ENCODE results near the gene JARID2. TPM values are rescaled to one million over a fixed set of nuclear protein-coding genes. Genes with fewer than 3 reads are reported as not detected.

JARID2 gene
- total RNA-seq, 1 donor from 2014 or later = 17.9 TPM

DNA sequence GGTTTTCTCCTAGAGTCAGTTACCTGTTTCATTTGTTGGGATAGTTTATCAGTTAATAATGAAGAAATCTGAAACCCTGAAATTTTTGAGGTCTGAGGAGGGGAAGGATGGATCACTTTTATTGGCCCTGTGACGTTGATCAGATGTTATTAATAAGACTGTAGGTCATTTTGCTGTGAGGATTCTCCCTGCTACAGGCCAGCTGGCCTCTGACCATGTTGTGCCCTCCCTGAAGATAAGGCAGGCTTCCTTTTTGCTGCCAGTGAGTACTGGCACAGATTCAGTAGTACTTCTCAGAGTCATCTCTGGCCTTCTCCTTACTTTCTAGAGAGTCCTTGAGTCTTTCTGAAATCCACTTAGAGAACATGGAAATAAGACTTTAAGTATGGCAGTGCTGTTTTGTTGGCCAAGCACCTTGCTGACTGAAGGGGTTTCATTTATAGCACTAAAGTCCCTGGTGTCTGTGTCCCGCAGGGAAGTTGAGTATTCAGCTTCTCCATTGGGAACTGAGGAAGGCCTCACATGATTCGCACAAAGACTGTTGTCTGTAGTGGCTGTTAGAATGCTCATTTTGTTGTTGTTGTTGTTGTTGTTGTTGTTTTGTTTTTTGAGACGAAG lies 214.3 kb downstream of the JARID2 start:
- Histone ChIP-seq H3K9me3 (no peaks in the 10 kb centered on the region), H3K4me3 (no peak overlapping the region), H3K4me1 (peaks cover 33% of the 10 kb centered on the region), H3K36me3 (no peaks in the 10 kb centered on the region), H3K27ac (no peak overlapping the region), H3K27me3 (no peaks in the 10 kb centered on the region)
- intact Hi-C loops (cut with DNase I) = no loop called here
- TF ChIP-seq POLR2A (IDR thresholded peaks at IDR 0.05) (no peak), CTCF (IDR thresholded peaks at IDR 0.05) (no peak), POLR2AphosphoS5 (IDR thresholded peaks at IDR 0.05; ENCODE audit: insufficient read depth in 1 of 2, low read depth in 1 of 2) (no peak)
- peak in 1 of 2 donors; percentile 44 for DNase-seq (ENCODE audit: extremely low spot score in 2 of 2)

DNA sequence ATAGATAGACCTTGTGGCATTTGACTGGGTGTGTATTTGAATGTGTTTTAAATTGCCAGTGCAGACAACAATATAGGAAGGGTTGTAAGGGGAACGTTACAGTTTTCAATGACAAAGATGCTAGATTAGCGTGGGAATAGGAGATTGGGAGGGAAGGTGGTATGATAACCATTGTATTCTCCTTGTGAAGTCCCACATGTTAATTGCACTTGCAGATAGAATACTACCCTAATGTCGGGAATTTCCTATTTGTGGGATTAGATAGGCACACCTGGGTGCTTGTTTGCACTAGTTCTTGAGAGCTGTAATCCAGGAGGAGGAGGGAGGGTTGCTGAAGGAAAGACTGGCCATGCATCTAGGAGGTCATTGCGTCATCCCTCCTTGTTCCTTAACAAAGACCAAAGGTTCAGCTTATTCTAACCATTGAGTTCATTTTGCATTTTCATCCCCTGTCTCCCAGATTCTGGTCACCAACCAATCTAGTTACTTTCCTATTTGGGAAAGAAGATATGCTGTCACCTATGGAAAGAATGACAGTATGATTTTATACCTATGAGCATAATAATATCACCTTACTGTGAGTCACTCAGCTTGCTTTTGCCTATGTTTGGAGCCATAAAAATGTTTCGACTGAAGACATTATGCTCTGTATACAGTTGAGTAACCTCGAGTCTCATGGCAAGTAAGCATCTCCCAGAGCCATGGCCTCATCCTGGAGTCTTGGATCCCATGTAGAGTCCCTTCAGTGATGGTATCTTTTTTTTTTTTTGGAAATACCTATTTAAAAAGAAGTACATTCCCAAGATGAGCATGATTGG lies 215.5 kb downstream of the JARID2 start:
- no peaks in the 10 kb centered on the region for H3K36me3 ChIP-seq
- intact Hi-C loops (cut with DNase I) = no loop called here

DNA sequence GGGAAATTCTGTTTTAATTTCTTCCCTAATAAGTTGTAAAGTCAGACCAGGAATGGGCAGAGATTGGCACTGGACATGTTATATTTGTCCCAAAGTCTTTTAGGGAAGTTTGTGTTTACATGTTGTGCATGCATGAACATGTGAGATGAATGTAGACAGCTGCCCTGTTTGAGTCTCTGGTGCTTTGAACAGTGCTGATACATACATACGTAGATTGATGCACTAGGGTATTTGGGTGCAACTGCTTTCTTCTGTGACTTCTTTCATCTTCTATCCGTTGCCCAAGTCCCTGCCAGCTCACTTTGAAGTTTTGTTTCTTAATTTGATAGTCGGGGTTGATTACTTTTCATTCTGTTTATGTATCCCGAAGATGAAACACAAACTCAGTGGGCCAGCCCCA lies 216.4 kb downstream of the JARID2 start:
- no peaks in the 10 kb centered on the region for H3K9me3 ChIP-seq
- intact Hi-C loops (cut with DNase I) = no loop called here

More for the DNA sequence above, 215.5 kb downstream of the JARID2 start:
- DNase-seq (ENCODE audit: extremely low spot score in 2 of 2) = peak in 1 of 2 donors; percentile 25
- TF ChIP-seq POLR2AphosphoS5 (IDR thresholded peaks at IDR 0.05; ENCODE audit: insufficient read depth in 1 of 2, low read depth in 1 of 2) (no peak), POLR2A (IDR thresholded peaks at IDR 0.05) (no peak), CTCF (IDR thresholded peaks at IDR 0.05) (no peak)
- Histone ChIP-seq H3K27me3 (no peaks in the 10 kb centered on the region), H3K9me3 (no peaks in the 10 kb centered on the region), H3K4me3 (no peak overlapping the region), H3K4me1 (peaks cover 33% of the 10 kb centered on the region), H3K27ac (no peak overlapping the region)

DNA sequence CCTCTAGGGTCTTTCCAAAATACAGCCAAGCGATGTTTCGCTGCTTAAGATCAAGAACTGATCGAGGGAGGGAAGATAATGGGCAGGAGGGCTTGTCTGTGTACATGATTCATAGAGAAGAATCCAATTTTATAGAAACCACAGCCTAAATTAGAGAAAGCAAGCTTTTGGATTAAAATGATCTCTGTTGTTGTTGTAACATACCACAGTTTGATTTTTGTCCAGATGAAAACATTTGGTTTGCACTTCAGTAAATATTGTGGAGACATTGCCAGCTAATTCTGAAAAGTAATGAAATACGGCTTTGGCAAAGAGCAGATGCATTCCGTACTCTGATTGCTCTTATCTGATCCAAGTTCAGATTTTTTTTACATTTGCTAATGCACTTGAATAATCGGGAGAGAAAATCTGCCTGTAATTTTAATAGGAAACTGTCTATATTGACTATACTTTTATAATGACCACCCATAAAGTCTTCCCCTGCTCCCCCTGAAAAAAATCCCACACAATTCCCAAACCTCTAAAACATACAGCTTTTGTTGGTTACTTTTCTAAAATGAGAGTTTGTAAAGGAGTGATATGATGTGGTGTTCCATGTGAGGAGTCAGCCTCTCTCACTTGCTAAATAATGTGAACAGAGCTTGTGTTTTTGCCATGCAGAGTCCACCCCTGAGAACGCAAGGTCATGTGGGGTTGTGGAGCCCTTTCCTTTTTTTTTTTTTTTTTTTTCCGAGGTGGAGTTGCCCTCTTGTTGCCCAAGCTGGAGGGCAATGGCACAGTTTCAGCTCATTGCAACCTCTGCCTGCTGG lies 217.1 kb downstream of the JARID2 start:
- TF ChIP-seq POLR2AphosphoS5 (IDR thresholded peaks at IDR 0.05; ENCODE audit: insufficient read depth in 1 of 2, low read depth in 1 of 2) = no peak
- H3K27ac ChIP-seq = no peak overlapping the region
- DNase-seq (ENCODE audit: extremely low spot score in 2 of 2) = peak in 1 of 2 donors; percentile 25
- no peaks in the 10 kb centered on the region for H3K9me3 ChIP-seq
- peaks cover 33% of the 10 kb centered on the region for H3K4me1 ChIP-seq
- no peaks in the 10 kb centered on the region for H3K27me3 ChIP-seq
- intact Hi-C loops (cut with DNase I) = no loop called here
- H3K36me3 ChIP-seq = no peaks in the 10 kb centered on the region
- H3K4me3 ChIP-seq = peak overlapping the region in 1 of 2 donors; percentile 11

More for the DNA sequence above, 216.4 kb downstream of the JARID2 start:
- no peak overlapping the region for H3K27ac ChIP-seq
- no peaks in the 10 kb centered on the region for H3K36me3 ChIP-seq
- TF ChIP-seq POLR2AphosphoS5 (IDR thresholded peaks at IDR 0.05; ENCODE audit: insufficient read depth in 1 of 2, low read depth in 1 of 2) = no peak
- no peak for TF ChIP-seq POLR2A (IDR thresholded peaks at IDR 0.05)
- no peak for TF ChIP-seq CTCF (IDR thresholded peaks at IDR 0.05)
- no peaks in the 10 kb centered on the region for H3K27me3 ChIP-seq
- H3K4me3 ChIP-seq = peak overlapping the region in 1 of 2 donors; percentile 11
- H3K4me1 ChIP-seq = peaks cover 33% of the 10 kb centered on the region
- no peak for DNase-seq (ENCODE audit: extremely low spot score in 2 of 2)

DNA sequence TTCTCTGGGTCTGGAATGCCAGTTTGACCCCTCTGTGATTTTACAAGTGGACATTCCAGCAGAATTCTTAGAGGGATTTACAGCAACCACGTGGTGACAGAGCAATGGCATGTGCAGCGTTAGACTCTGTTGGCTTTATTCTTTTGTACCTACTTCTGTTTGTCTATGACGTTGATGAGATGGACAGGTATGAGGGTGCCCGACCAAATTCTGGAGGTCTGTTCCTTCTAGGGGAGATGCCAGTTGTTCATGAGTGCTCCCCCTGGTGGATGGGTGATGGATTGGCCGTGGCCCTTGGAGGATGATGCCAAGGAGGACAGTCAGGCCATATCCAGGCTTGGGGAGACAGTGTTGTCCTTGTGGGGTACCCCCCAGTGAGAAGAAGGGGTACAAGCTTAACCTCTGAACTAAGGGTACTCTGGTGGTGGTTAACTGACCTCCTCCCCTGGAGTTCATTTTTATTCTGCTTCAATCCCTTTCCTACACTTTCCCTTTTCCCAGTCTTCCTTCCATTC lies 218.4 kb downstream of the JARID2 start:
- Histone ChIP-seq H3K27me3 (no peaks in the 10 kb centered on the region), H3K27ac (no peak overlapping the region), H3K9me3 (no peaks in the 10 kb centered on the region), H3K4me3 (no peak overlapping the region), H3K4me1 (peaks cover 33% of the 10 kb centered on the region), H3K36me3 (no peaks in the 10 kb centered on the region)
- intact Hi-C loops (cut with DNase I) = no loop called here
- peak in 2 of 3 experiments; percentile 18 to 27 for TF ChIP-seq CTCF (IDR thresholded peaks at IDR 0.05)
- TF ChIP-seq POLR2AphosphoS5 (IDR thresholded peaks at IDR 0.05; ENCODE audit: insufficient read depth in 1 of 2, low read depth in 1 of 2) = no peak
- no peak for TF ChIP-seq POLR2A (IDR thresholded peaks at IDR 0.05)
- DNase-seq (ENCODE audit: extremely low spot score in 2 of 2) = peak in 1 of 2 donors; percentile 82
